ENCODE results near the gene BCL7A.
"Not testable (repeated sequence)": the region's sequence is repeated elsewhere in the genome, so short reads cannot be mapped to it uniquely, and the experiment has no call there.

Gene BCL7A

DNA sequence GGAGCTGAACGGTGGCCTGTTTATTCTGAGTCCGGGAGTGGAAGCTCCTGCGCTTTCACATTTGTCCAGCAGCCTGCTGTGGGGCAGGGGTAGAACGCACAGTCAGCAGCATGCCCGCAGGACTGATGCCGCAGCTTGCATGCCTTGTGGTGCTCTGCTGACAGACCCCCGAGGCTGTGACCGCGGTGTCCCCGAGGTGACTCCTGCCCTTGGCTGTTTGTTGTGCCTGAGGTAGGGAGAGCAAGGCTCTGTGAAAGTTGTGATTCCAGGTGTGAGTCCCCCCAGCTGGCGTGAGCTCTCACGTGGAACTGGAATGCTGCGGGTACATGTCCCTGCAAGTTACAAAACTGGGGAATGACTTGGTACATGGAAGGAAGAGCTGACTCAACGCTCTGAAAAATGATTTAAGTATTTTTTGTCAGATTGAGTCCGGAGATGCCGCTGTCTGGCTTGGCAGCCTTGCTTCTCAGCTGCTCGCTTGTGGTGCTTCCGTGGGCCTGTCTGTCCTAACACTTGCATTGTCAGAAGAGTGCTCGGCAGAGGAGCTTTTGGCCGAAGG, 75.0 kb downstream of the BCL7A start:
- no peaks in the 10 kb centered on the region for H3K27me3 Mint-ChIP-seq
- no peak for ATAC-seq
- peaks cover 55% of the 10 kb centered on the region for H3K4me1 Mint-ChIP-seq
- H3K27ac Mint-ChIP-seq = no peak overlapping the region
- H3K36me3 Mint-ChIP-seq = peaks cover 7% of the 10 kb centered on the region
- H3K9me3 Mint-ChIP-seq = no peaks in the 10 kb centered on the region
- no peak overlapping the region for H3K4me3 Mint-ChIP-seq

DNA sequence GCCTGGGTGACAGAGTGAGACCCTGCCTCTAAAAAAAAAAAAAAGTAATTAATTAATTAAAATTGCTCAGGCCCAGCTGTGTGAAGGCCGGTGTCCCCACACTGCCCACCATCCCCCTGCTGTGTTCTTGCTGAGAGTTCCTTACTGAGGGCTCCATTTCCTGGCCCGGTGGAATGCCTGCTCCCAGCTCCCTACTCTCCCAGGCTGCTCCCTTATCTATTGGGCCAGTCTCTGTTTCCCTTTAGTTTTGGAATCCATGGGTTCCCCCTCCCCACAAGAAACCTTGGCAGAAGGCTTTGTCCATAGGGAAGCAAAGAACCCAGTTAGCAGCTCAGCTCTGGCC, 75.9 kb downstream of the BCL7A start:
- no peak for ATAC-seq
- Mint-ChIP-seq H3K27ac (peak overlapping the region; percentile 9), H3K4me1 (peaks cover 53% of the 10 kb centered on the region), H3K36me3 (peaks cover 9% of the 10 kb centered on the region), H3K27me3 (no peaks in the 10 kb centered on the region), H3K4me3 (no peak overlapping the region), H3K9me3 (no peaks in the 10 kb centered on the region)

DNA sequence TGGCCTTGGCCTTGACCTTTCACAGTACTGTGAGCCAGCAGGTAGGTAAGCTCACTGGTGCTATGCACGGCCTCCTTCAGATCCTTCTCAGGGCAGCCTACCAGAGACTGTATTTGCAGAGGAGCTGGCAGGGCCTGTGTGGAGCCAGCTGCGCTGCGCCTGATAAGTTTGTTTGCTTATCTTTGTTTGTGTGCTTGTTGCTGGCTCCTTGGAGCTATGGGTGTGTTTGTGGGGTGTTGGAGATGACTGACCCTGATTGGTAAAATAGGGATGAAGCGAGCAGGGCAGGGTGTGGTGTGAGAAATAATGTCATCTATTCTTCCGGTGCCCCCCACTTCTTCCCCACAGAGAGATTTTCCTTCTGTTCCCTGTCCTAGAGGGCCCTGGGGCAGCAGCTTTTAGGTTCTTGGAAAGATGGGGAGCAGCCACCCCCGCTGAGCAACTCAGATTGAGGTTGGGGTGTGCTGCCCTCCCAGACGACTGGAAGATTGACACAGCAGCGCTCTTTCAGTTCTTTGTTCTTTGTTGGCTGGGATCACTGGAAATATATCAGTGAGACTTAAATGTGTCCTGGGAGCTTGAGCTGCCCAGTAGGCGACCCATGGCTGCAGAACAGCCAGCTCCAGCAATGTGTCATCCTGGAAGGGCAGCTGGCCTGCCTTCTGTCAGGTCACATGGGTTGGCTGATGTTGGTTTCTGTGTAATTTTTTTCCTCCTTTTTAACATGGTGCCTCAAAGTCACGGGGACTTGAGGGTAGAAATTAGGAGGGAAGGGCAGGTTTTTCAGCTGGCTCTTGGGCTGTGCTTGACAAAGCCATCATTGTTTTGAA, 76.5 kb downstream of the BCL7A start:
- Mint-ChIP-seq H3K4me1 (peaks cover 55% of the 10 kb centered on the region), H3K4me3 (no peak overlapping the region), H3K9me3 (no peaks in the 10 kb centered on the region), H3K36me3 (peaks cover 11% of the 10 kb centered on the region), H3K27me3 (no peaks in the 10 kb centered on the region), H3K27ac (peak overlapping the region; percentile 9)
- ATAC-seq = no peak

DNA sequence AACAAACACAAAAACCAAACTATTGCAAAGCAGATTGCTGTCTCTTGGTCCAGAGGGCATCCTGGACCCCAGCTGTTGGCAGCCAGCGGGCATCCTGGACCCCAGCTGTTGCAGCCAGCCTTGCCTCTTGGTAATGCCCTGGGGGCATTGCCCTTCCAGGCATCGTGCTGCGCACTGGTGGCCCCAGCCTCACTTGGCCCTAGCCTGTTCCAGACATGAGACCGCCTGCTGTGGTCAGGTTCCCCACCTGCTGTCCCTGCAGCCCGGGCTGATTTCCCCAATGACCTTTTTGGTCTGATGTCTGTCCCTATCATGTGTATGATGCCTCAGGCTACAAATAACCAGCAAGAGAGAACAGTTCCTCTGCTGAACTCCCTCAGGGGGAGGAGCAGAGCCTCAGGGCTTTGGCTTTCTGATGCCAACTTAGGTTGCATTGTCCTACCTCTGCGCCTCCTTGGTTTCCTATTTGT, 77.6 kb downstream of the BCL7A start:
- Mint-ChIP-seq H3K27ac (peak overlapping the region; percentile 9), H3K27me3 (no peaks in the 10 kb centered on the region), H3K36me3 (peaks cover 11% of the 10 kb centered on the region), H3K4me1 (peaks cover 60% of the 10 kb centered on the region), H3K4me3 (no peak overlapping the region), H3K9me3 (no peaks in the 10 kb centered on the region)
- ATAC-seq = peak; percentile 56

DNA sequence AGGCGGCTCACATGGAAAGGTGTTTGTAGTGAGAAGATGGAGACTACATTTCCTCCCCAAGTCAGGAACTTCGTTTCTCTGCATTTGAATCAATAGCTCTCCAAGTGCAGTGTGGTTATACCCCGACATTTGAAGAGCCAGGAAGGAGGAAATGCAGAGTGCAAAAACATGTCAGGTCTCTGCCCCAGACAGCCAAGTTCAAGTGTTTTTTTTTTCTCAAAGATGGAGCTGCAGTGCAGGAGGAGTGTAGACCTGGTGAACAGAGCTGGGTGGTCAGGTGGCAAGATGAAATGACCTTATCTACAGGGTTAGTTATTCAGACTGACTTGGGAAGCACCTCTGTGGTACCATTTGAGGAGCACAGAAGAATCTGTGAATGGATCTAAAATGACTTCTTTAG, 78.2 kb downstream of the BCL7A start:
- Mint-ChIP-seq H3K36me3 (peaks cover 11% of the 10 kb centered on the region), H3K9me3 (no peaks in the 10 kb centered on the region), H3K27me3 (no peaks in the 10 kb centered on the region), H3K27ac (peak overlapping the region; percentile 9), H3K4me1 (peaks cover 65% of the 10 kb centered on the region), H3K4me3 (no peak overlapping the region)
- no peak for ATAC-seq

DNA sequence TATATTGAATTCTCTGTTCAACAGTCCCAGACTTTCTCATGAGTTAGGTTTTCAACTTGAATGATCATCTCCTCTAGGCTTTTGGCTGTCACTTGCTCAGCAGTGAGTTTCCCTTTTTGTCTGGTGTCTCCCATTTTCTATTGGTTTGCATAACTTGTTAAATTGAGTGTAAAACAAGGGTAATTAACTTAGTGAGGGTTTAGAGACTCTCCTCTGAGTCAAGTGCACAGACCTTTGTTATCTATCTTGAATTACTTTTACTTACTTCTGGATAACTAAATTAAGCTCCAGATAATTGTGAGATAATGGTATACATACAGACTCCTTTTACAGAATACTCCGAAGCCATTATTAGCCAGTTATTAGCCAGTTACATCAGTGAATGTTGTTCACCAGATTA, 78.9 kb downstream of the BCL7A start:
- Mint-ChIP-seq H3K27me3 (no peaks in the 10 kb centered on the region), H3K4me1 (peaks cover 70% of the 10 kb centered on the region), H3K36me3 (peaks cover 11% of the 10 kb centered on the region), H3K9me3 (no peaks in the 10 kb centered on the region), H3K27ac (peak overlapping the region; percentile 9), H3K4me3 (no peak overlapping the region)
- ATAC-seq = no peak

DNA sequence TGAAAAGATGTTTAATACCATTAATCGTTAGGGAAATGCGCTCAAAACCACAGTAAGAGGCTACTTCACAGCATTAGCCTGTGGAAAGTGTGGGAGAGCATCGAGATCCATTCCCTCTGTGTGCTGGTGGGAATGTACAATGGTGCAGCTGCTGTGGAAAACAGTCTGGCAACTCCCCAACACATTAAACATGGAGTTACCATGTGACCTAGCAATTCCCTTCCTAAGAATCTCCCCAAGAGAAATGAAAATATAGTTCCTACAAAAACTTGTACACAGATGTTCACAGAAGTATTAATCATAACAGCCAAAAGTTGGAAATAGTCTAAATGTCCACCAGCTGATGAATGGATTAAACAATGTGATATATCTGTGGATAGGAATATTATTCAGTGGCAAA, 80.6 kb downstream of the BCL7A start:
- H3K27ac Mint-ChIP-seq = no peak overlapping the region
- no peak for ATAC-seq
- no peaks in the 10 kb centered on the region for H3K27me3 Mint-ChIP-seq
- peaks cover 3% of the 10 kb centered on the region for H3K36me3 Mint-ChIP-seq
- H3K4me3 Mint-ChIP-seq = no peak overlapping the region
- H3K9me3 Mint-ChIP-seq = no peaks in the 10 kb centered on the region
- H3K4me1 Mint-ChIP-seq = peaks cover 78% of the 10 kb centered on the region

DNA sequence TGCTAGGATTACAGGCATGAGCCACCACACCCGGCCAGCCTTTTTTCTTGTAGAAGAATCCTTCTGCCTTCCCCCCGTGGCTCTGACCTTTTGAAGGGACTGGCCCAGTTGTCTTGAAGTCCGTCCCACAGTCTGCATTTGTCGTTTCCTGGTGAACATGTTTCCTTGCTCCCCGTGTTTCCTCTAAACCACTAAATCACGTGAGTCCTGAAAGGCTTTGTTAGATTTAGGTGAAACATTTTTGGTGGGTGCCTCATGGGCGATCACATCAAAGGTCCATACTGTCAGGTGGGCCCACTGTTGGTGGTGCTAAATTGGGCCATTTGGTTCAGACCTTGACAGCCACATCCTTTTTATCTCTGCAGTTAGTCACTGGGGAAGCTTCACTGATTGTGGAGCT, 83.2 kb downstream of the BCL7A start:
- peak overlapping the region; percentile 30 for H3K4me3 Mint-ChIP-seq
- H3K36me3 Mint-ChIP-seq = peaks cover 3% of the 10 kb centered on the region
- H3K9me3 Mint-ChIP-seq = no peaks in the 10 kb centered on the region
- H3K4me1 Mint-ChIP-seq = peaks cover 75% of the 10 kb centered on the region
- ATAC-seq = peak; percentile 75
- H3K27ac Mint-ChIP-seq = no peak overlapping the region
- no peaks in the 10 kb centered on the region for H3K27me3 Mint-ChIP-seq

DNA sequence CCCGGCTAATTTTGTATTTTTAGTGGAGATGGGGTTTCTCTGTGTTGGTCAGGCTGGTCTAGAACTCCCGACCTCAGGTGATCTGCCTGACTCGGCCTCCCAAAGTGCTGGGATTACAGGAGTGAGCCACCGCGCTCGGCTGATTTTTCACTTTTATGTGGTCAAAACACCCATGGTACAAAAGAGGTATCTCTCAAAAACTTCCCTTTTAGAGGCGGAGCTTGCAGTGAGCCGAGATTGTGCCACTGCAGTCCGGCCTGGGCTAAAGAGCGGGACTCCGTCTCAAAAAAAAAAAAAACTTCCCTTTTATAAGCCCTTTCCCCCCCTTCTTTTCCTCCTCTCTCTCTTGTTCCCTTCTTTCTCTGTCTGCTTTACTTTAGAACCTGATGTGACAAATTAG, 83.8 kb downstream of the BCL7A start:
- ATAC-seq, H3K36me3 Mint-ChIP-seq, H3K9me3 Mint-ChIP-seq, H3K4me3 Mint-ChIP-seq, H3K27ac Mint-ChIP-seq, H3K27me3 Mint-ChIP-seq: not testable (repeated sequence)
- H3K4me1 Mint-ChIP-seq = peaks cover 68% of the 10 kb centered on the region

DNA sequence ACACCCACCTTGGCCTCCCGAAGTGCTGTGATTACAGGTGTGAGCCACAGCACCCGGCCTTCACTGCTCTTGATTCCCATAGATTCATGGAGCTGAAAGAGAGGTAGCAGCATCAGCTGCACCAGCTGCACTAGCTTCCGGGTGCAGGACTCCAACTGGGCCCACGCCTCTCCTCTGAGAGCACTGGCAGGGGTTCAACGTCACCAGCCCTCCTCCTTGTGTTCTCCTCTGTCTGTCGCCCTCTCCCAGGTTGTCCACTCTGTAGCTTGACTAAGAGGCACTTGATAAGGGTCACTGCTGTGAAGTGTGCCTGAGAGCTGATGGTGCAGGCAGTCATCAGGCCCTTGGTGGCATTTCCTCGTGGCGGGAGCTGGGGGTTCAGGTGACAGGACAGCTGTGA, 85.2 kb downstream of the BCL7A start:
- H3K9me3 Mint-ChIP-seq = no peaks in the 10 kb centered on the region
- peaks cover 60% of the 10 kb centered on the region for H3K4me1 Mint-ChIP-seq
- peaks cover 3% of the 10 kb centered on the region for H3K36me3 Mint-ChIP-seq
- ATAC-seq = no peak
- no peak overlapping the region for H3K27ac Mint-ChIP-seq
- H3K4me3 Mint-ChIP-seq = no peak overlapping the region
- no peaks in the 10 kb centered on the region for H3K27me3 Mint-ChIP-seq

DNA sequence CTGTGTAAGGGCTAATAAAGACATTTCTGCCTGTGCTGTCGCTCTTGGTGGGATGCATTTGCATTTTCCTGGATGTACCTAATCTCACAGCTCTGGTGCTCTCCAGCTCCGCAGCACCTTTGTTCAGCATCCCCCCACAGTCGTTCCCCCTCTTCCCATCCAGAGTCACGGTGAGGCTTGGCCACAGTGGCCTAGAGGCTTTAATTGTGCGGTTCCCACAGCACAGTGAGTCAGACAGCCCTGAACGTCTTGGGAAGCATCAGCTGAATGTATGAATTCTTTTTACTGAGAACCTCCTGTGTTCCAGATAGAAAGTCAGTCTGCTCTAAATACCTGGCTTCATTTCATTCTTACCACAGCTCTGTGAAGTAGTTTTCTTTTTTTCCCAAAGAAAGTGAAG, 85.6 kb downstream of the BCL7A start:
- Mint-ChIP-seq H3K4me3 (no peak overlapping the region), H3K27ac (peak overlapping the region; percentile 47)
- no peak for ATAC-seq

DNA sequence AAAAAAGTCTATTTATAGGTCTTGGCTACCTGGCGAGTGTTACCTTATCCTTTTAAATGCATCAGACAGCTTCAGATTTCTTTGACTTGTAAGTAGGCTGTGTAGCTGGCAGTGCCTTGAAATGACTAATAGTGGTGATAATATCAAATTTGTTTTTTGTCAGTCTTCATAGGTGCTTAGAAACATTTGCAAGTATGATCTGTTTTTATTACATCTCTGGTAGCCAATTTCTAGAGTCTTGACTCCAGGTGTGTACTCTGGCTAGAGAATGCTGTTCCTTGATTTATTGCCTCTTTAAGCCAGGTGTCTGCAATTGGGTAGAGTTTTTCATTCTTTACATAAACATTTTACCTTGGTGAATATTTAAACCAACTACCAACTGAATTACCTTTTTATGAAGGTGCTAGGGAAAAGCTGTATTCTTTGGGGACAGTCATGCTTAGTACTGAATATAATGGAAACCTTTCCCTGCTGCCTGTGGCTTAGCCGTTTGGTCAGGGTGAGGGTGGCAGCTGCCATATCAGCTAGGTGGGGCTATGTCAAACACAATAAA, 89.5 kb downstream of the BCL7A start:
- peaks cover 38% of the 10 kb centered on the region for H3K4me1 Mint-ChIP-seq
- no peaks in the 10 kb centered on the region for H3K27me3 Mint-ChIP-seq
- no peak overlapping the region for H3K4me3 Mint-ChIP-seq
- H3K9me3 Mint-ChIP-seq = no peaks in the 10 kb centered on the region
- no peaks in the 10 kb centered on the region for H3K36me3 Mint-ChIP-seq
- no peak for ATAC-seq
- no peak overlapping the region for H3K27ac Mint-ChIP-seq

More for the DNA sequence above, 85.6 kb downstream of the BCL7A start:
- Mint-ChIP-seq H3K27me3 (no peaks in the 10 kb centered on the region), H3K36me3 (peaks cover 3% of the 10 kb centered on the region), H3K9me3 (no peaks in the 10 kb centered on the region), H3K4me1 (peaks cover 63% of the 10 kb centered on the region)

All from stimulated activated memory B cell treated with anti-CD40 and anti-IgM and Interleukin-4, amounts not matched to agents 10 μg/mL and 1 μg/mL and 100 μg/mL, for 72 hours (primary cell).